Testis (tissue), 2 donors: Measurements from ENCODE around the gene CD200R1.

Source experiments
- CTCF ChIP-seq, 3 experiments: fragments of 450-650 bp in 2 of 3; fragments of 200-600 bp in 1 of 3; sonication (generic) in 1 of 3; IDR thresholded peaks; one replicate each; pipeline ENCODE4 v1.5.1; 2016 to 2019; ENCODE audit warnings: antibody characterized with exemption in 3 of 3, mild to moderate bottlenecking in 2 of 3, moderate library complexity in 1 of 3
- POLR2A ChIP-seq: fragments of 450-650 bp; IDR thresholded peaks from one replicate; pipeline ENCODE4 v1.6.1; 2017; ENCODE audit warnings: antibody characterized with exemption, mild to moderate bottlenecking, moderate library complexity

- TF ChIP-seq CTCF (IDR thresholded peaks at IDR 0.05) (no peak), POLR2A (no peak)
Observed at GRCh38 chr3:112965656-112966055, 9.2 kb downstream of the CD200R1 start.
